Kidney (tissue), 14 donors: ENCODE results near the gene LTBP1. TPM values are rescaled to one million over a fixed set of nuclear protein-coding genes. Genes with fewer than 3 reads are reported as not detected.

ENCODE experiments used
- DNase-seq, 5 donors: peaks; one replicate each; pipeline ENCODE4 v3.0.0-alpha.2; 2013 to 2020
- FAIRE-seq: peaks from 2 replicates; lab custom pipeline; 2012; peaks lifted over from hg19 to GRCh38; lab: Jason Lieb, UNC
- H3K27ac ChIP-seq, 2 donors: one replicate each; pipeline ENCODE4 v1.7.0; 2013; ENCODE audit warnings: low read depth in 2 of 2, low read length in 2 of 2, inconsistent platforms in 1 of 2
- H3K27me3 ChIP-seq: one replicate; pipeline ENCODE4 v1.7.1; 2013; ENCODE audit warnings: low read length, inconsistent platforms; ENCODE audit not compliant: control insufficient read depth, insufficient read depth
- H3K36me3 ChIP-seq, 3 donors: one replicate each; pipeline versions ENCODE4 v1.7.0 to v1.7.1; 2013; ENCODE audit warnings: low read length in 3 of 3, control low read depth in 1 of 3, inconsistent platforms in 1 of 3; ENCODE audit not compliant: insufficient read depth in 3 of 3, control insufficient read depth in 2 of 3
- H3K4me1 ChIP-seq, 3 donors: one replicate each; pipeline versions ENCODE4 v1.7.0 to v1.7.1; 2013; ENCODE audit warnings: low read length in 3 of 3, inconsistent platforms in 1 of 3, low read depth in 1 of 3; ENCODE audit not compliant: control insufficient read depth in 2 of 3, insufficient read depth in 2 of 3
- H3K4me3 ChIP-seq, 3 donors: one replicate each; pipeline versions ENCODE4 v1.7.0 to v1.8.1; 2013; ENCODE audit warnings: low read length in 3 of 3, control low read depth in 1 of 3, inconsistent platforms in 1 of 3
- H3K9ac ChIP-seq, 3 donors: one replicate each; pipeline versions ENCODE4 v1.7.0 to v1.7.1; 2013; ENCODE audit warnings: low read length in 3 of 3, control low read depth in 1 of 3, inconsistent platforms in 1 of 3
- H3K9me3 ChIP-seq, 3 donors: one replicate each; pipeline versions ENCODE4 v1.7.0 to v1.7.1; 2013; ENCODE audit warnings: low read length in 3 of 3, control low read depth in 1 of 3, inconsistent platforms in 1 of 3; ENCODE audit not compliant: control insufficient read depth in 2 of 3, insufficient read depth in 1 of 3
- CTCF ChIP-seq: IDR thresholded peaks from 3 replicates; pipeline ENCODE4 v1.5.1; 2012; ENCODE audit warnings: mild to moderate bottlenecking, moderate library complexity, borderline replicate concordance; ENCODE audit not compliant: insufficient read depth; ENCODE audit errors: extremely low read depth
- intact Hi-C: fragments of 100-400 bp; cut with DNase I; formaldehyde crosslinking; loops from one replicate; pipeline ENCODE4 v1.11.1; 2022
- polyA plus RNA-seq: library from polyadenylated mRNA; stranded (reverse); fragments of 350-450 nt; fragmentation: Illumina TruSeq; extraction: RNeasy Lipid Tissue Mini Kit (QIAGEN cat#74804); gene quantifications from one replicate; pipeline ENCODE4 v1.2.3, GENCODE V29; 2014; ENCODE audit warnings: low read depth, low replicate concordance; ENCODE audit not compliant: insufficient read depth
- total RNA-seq: library from RNA; stranded (reverse); fragmentation: NEBNext Ultra II Directional; extraction: Animal tissue kit (Norgen Biotek cat#: 25700); gene quantifications from one replicate; pipeline ENCODE4 v1.2.1, GENCODE V29; 2021
- donor health status: control.
- donor health status: control.
- donor health status: control.
- donor health status: control.
- donor health status: control.
- donor health status: DM: yes; HTN: yes; CAD: no.
- donor health status: Normal renal cell carcinoma (clear cell type).

LTBP1 gene
- total and polyA plus RNA-seq, 2 donors from 2014 or later: 9.3 to 39.8 TPM

DNA sequence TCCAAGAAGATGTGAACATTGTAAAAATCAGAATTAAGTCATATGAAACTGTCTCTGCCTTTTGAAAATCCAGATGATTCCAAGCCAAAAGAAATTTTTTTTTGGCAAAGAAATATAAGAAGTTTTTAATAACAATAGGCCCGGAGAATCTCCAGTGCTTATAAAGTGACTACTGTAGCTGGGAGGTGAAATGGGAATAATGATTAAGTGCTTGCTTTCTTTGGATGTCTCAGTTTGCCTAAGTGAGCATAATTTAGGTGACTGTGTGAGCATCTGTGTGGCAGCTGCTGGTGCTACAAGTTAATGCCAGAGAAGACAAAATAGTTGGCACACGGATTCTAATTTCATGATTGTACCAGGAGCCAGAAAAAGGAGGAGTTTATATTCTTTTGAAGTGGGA is 185.0 kb downstream of the LTBP1 start:
- Histone ChIP-seq H3K9ac (no peak overlapping the region), H3K36me3 (no peaks in the 10 kb centered on the region), H3K9me3 (no peaks in the 10 kb centered on the region), H3K4me3 (no peak overlapping the region), H3K27me3 (no peaks in the 10 kb centered on the region), H3K4me1 (no peaks in the 10 kb centered on the region), H3K27ac (no peak overlapping the region)
- FAIRE-seq: no peak
- no peak for DNase-seq
- TF ChIP-seq CTCF: no peak
- intact Hi-C loops: no loop called here

GRCh38 chr2:33133454-33133952 is 186.8 kb downstream of the LTBP1 start:
- DNase-seq (peak in 1 of 5 donors; percentile 20), FAIRE-seq (no peak)
- no peaks in the 10 kb centered on the region for H3K36me3 ChIP-seq
- no peak overlapping the region for H3K4me3 ChIP-seq
- TF ChIP-seq CTCF: no peak
- H3K9me3 ChIP-seq: no peaks in the 10 kb centered on the region
- no peak overlapping the region for H3K9ac ChIP-seq
- intact Hi-C loops: no loop called here
- H3K4me1 ChIP-seq: no peaks in the 10 kb centered on the region
- H3K27me3 ChIP-seq: no peaks in the 10 kb centered on the region
- peak overlapping the region in 1 of 2 donors; percentile 63 for H3K27ac ChIP-seq

- FAIRE-seq (no peak), DNase-seq (peak; percentile 48 to 88 (median 68))
- intact Hi-C loops: no loop called here
- no peaks in the 10 kb centered on the region for H3K27me3 ChIP-seq
- peak overlapping the region; percentile 3 to 35 (median 26) for H3K4me3 ChIP-seq
- H3K4me1 ChIP-seq: no peaks in the 10 kb centered on the region
- TF ChIP-seq CTCF: no peak
- H3K9ac ChIP-seq: no peak overlapping the region
- H3K9me3 ChIP-seq: no peaks in the 10 kb centered on the region
- no peaks in the 10 kb centered on the region for H3K36me3 ChIP-seq
- peak overlapping the region; percentile 26 to 63 for H3K27ac ChIP-seq
These were observed 187.5 kb downstream of the LTBP1 start for GRCh38 chr2:33134086-33134771.
